GM04504 (cell line): ENCODE results near the gene ZDHHC19.
"Not testable (repeated sequence)": the region's sequence is repeated elsewhere in the genome, so short reads cannot be mapped to it uniquely, and the experiment has no call there.

Source experiments
- DNase-seq: peaks from one replicate; pipeline ENCODE4 v3.0.0-alpha.2; 2012; ENCODE audit warnings: low read depth

The ZDHHC19 gene

GRCh38 chr3:196225086-196225485 lies 13.9 kb upstream of the ZDHHC19 start:
- DNase-seq = no peak

GRCh38 chr3:196222876-196223595 lies 11.8 kb upstream of the ZDHHC19 start:
- no peak for DNase-seq

- no peak for DNase-seq
Observed at GRCh38 chr3:196220991-196221390, 9.8 kb upstream of the ZDHHC19 start.

- no peak for DNase-seq
Observed at GRCh38 chr3:196220587-196220986, 9.4 kb upstream of the ZDHHC19 start.

- no peak for DNase-seq
Observed at GRCh38 chr3:196219970-196220311, 8.7 kb upstream of the ZDHHC19 start.

GRCh38 chr3:196219194-196219969 lies 8.2 kb upstream of the ZDHHC19 start:
- peak; percentile 84 for DNase-seq

- DNase-seq = no peak
Observed at GRCh38 chr3:196218155-196218712, 7.0 kb upstream of the ZDHHC19 start.

GRCh38 chr3:196217307-196218154 lies 6.3 kb upstream of the ZDHHC19 start:
- DNase-seq = no peak

- no peak for DNase-seq
Observed at GRCh38 chr3:196216681-196217211, 5.5 kb upstream of the ZDHHC19 start.

- DNase-seq = no peak
Observed at GRCh38 chr3:196216089-196216564, 4.9 kb upstream of the ZDHHC19 start, which contains the start of gene SLC51A. SLC51A (plus strand) TSS chr3:196216534; CDS start chr3:196216713, 179 bp downstream.

GRCh38 chr3:196215493-196216020 lies 4.4 kb upstream of the ZDHHC19 start:
- no peak for DNase-seq

- no peak for DNase-seq
Observed at GRCh38 chr3:196214783-196215441, 3.7 kb upstream of the ZDHHC19 start.

GRCh38 chr3:196209944-196210672 lies 1.1 kb downstream of the ZDHHC19 start:
- not testable (repeated sequence) for DNase-seq

- DNase-seq = no peak
Observed at GRCh38 chr3:196208942-196209695, 2.1 kb downstream of the ZDHHC19 start.

- DNase-seq = no peak
Observed at GRCh38 chr3:196207833-196208607, 3.2 kb downstream of the ZDHHC19 start.

- no peak for DNase-seq
Observed at GRCh38 chr3:196207159-196207832, 3.9 kb downstream of the ZDHHC19 start.

GRCh38 chr3:196205442-196206205 lies 5.6 kb downstream of the ZDHHC19 start:
- DNase-seq = not testable (repeated sequence)
